Activated T-helper 9 cell treated with anti-CD3 and anti-CD28 coated beads, Interleukin-2, amount 50 U/mL, for 16 hours (primary cell): ENCODE data around the gene SCPEP1.
"Not testable (repeated sequence)": the region's sequence is repeated elsewhere in the genome, so short reads cannot be mapped to it uniquely, and the experiment has no call there.

Source experiments
- DNase-seq: peaks from one replicate; pipeline ENCODE4 v3.0.0-alpha.2; 2020; ENCODE audit warnings: low read depth

The SCPEP1 gene, protein sequence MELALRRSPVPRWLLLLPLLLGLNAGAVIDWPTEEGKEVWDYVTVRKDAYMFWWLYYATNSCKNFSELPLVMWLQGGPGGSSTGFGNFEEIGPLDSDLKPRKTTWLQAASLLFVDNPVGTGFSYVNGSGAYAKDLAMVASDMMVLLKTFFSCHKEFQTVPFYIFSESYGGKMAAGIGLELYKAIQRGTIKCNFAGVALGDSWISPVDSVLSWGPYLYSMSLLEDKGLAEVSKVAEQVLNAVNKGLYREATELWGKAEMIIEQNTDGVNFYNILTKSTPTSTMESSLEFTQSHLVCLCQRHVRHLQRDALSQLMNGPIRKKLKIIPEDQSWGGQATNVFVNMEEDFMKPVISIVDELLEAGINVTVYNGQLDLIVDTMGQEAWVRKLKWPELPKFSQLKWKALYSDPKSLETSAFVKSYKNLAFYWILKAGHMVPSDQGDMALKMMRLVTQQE

GRCh38 chr17:56977673-56978395, at the start of gene SCPEP1:
Gene SCPEP1 (plus strand): TSS chr17:56978131. CDS start chr17:56978160, 29 bp downstream.
- DNase-seq, result peak; percentile 75

GRCh38 chr17:56928586-56928985, 49.3 kb upstream of the SCPEP1 start:
- DNase-seq, result no peak

DNA sequence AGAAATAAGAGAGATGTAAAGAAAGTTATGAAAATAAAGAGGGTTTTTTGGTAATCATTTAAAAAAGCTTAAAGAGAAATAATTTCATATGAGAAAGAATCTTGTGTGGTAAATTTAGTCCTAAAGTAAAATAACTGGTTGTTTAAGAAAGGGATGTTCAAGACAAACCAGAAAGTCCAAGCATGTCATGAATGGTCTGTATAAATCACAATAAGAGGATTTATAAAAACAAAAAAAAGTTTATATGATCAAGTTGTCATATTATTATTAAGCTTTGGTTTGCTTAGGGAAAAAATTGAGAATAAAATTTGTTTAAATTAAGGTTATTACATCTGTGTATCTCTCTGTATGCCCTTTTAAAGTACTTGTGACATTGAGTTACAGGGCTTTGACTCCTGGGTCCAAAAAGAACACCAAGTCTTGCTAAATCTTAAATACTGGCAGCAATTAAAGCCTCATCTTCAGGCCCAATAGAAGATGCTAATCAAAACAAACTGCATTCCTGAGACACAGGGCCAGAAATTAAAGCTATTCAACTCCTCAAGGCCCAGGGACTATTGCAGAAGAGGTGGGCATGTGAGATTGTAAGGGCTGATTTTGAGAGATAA, 48.5 kb upstream of the SCPEP1 start:
- DNase-seq, result no peak

DNA sequence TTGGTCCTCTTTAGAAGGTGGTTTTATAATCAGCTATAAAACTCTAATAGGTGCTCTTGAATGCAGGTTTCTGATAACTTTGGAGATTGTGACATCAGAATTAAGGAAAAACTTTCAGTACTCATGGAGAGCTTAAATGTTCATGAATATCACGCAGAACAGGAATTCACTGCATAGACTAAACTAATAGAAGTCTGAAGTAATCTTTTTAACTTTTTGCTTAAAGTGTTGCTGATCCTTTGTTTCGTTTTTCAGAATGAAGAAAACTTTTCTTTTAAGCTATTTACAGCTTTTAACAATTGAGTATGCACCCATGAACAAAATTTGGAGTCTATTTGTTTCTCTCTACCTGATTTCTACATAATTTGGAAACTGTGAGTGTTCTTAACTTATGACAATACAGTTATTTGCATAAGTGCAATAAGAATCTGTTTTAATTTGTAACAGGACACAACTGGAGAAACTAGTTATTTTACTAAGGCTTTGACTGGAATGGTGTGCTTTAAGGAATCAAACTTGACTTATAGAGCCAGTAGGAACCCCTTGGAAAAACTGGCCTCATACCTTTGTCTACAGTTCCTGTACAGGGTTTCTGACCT, 47.1 kb upstream of the SCPEP1 start:
- DNase-seq, result no peak

- no peak for DNase-seq
Measured at GRCh38 chr17:56933151-56933745, 44.7 kb upstream of the SCPEP1 start.

GRCh38 chr17:56933868-56934267, 44.1 kb upstream of the SCPEP1 start:
- DNase-seq, result no peak

- DNase-seq, result no peak
Measured at GRCh38 chr17:56934280-56934679, 43.7 kb upstream of the SCPEP1 start.

- no peak for DNase-seq
Measured at GRCh38 chr17:56935461-56935860, 42.5 kb upstream of the SCPEP1 start.

GRCh38 chr17:56936697-56937322, 41.1 kb upstream of the SCPEP1 start:
- no peak for DNase-seq

GRCh38 chr17:56937687-56938086, 40.2 kb upstream of the SCPEP1 start:
- no peak for DNase-seq

GRCh38 chr17:56938206-56938605, 39.7 kb upstream of the SCPEP1 start:
- DNase-seq, result not testable (repeated sequence)

- no peak for DNase-seq
Measured at GRCh38 chr17:56939869-56940484, 38.0 kb upstream of the SCPEP1 start.

DNA sequence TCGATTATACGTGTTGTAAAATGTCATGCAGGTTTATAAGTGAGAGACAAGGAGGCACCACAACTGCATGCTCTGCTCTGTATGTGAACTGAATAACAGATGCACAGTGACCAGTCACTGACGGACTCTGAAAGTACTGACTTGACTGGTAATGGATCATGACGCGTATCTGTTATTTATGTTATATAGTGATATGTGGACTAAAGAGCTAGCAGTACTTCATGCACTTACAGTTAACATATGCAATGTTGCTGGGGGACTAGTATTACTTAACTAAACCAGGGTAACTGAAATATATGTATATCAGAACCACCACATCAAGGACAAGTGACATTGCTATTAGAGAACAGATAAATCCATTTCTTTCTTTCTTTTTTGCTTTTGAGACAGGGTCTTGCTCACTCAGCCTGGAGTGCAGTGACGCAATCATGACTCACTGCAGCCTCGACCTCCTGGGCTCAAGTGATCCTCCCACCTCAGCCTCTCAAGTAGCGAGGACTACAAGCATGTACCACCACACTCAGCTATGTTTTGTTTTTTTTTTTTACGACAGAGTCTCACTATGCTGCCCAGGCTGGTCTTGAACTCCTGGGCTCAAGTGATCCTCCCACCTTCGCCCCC, 34.3 kb upstream of the SCPEP1 start:
- no peak for DNase-seq

DNA sequence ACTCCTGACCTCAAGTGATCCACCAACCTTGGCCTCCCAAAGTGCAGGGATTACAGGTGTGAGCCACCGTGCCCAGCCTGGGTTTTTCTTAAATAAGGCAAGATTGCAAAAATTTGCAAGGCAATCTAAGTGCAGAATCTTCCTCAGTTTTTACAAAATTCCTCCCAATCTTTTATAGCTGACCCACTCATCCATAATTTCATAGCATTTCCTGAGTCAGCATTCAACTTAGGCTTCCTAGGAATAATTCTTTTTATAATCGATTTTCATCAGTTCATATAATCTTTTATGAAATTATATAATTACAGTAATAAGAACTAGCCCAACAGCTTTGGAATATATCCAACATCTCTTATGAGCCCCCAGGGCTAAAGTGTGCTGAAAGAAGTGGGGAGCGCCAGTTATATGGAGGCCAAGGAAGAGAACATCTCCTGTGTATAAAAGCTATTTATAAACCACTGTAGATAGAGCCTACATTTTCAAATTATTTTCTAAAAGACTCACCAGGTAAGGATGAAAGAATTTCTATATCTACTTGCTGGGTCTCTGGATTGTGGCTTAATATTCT, 31.9 kb upstream of the SCPEP1 start:
- DNase-seq, result no peak

- no peak for DNase-seq
Measured at GRCh38 chr17:56947741-56948140, 30.2 kb upstream of the SCPEP1 start.

DNA sequence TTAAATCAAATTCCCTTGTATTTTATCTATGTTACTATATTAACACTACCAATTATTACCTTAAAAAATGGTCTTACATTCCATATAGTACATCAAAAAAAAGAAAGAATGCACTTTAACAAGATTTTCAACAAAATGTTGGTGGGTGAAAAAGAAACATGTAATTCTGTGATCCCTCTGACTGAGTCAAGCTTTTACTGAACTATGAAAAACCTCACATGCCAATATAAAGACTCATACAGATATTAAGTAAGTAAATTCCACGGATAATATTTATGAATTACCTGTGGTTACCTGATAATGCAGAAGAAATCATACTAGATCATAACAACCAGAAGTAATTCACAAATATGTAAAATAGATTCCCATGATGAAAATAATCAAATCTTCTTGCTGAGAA, 29.4 kb upstream of the SCPEP1 start:
- no peak for DNase-seq

DNA sequence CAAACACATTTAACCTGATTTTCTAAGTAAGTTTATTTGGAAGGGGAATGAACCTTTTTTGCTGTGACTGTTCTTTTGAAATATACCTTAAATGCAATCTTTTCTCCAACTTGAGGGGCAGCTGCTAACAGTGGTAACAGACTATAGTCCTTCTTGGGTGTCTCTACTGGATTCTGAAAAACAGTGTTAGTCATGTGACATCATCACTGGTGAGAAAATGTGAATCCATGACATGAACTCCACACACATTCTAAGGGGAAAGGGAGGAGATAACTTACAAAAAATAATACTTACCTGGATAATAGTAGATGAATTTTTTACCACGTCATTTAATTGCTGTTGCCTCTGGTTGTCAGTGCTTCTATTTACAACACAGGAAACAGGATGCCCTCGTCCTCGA, 28.3 kb upstream of the SCPEP1 start:
- no peak for DNase-seq

- no peak for DNase-seq
Measured at GRCh38 chr17:56956992-56957391, 20.9 kb upstream of the SCPEP1 start.

DNA sequence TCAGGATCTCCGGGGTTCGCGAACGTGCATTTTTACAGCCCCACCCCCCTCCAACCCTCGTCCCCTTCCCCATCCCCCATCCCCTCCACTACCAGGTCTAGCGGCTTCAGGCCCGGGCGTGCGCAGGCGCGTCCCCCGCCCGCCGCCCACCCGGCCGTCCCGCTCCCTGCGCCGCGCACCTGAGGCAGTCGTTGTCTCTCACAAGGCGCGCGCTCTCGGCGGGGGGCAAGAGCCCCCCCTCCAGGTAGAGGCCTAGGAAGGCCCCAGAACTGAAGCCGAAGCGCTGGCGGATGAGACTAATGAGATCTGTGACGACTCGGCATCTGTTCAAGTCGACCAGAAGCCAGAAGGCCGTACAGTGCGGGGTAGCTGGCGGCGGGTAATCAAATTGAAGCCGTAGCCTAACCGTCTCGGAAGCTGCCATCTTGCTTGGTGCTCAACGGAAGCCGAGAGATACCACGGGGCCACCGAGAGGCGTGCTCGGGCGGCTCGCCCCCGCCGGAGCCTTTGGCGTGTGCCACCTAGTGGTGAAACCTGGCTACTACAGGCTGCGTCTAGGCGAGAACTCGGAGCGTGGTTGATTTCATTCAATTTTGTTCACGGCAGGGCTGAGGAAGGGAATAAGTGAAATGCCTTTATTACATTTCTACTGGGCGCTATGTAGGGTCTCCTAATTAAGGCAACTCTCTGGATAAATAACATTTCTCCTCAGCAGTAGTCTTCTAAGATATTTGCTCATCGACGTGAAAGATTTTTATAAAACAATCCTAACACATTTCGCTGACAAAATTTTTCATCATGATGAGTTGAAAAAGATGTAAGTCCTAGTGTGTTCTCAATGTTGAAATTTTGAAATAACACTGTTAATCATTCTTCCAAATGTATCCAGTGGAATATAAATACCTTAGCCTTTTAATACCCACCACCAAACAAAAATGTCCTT, 17.1 kb upstream of the SCPEP1 start, which contains the start of gene COIL:
Gene COIL, minus strand, starts transcription at position 455 of the 943 bp plus-strand sequence. Its CDS starts 31 bp downstream, at position 424.
- DNase-seq, result peak; percentile 90
